H1 (cell line): ENCODE measurements around the gene ECEL1. TPM values are rescaled to one million over a fixed set of nuclear protein-coding genes. Genes with fewer than 3 reads are reported as not detected.

Experiments
- CTCF ChIA-PET: fragments of 300-600 bp; sonication (Branson Sonifier 250); formaldehyde crosslinking; loops from one replicate; lab custom pipeline; 2021; ENCODE audit not compliant: partially characterized antibody; lab: Charles Lee
- POLR2A ChIA-PET: fragments of 300-600 bp; sonication (Branson Sonifier 250); formaldehyde crosslinking; loops from one replicate; lab custom pipeline; 2021; ENCODE audit warnings: inconsistent platforms; ENCODE audit not compliant: partially characterized antibody; lab: Charles Lee
- DNase-seq, 2 experiments: peaks; one replicate each; pipeline versions ENCODE4 v3.0.0 to v3.0.0-alpha.2; 2010 to 2022; ENCODE audit warnings: low spot score in 2 of 2, low read depth in 1 of 2, mixed read lengths in 1 of 2
- FAIRE-seq: peaks from 2 replicates; lab custom pipeline; 2011; peaks lifted over from hg19 to GRCh38; lab: Jason Lieb, UNC
- H2AFZ ChIP-seq: 2 replicates; pipeline ENCODE4 v1.8.1; 2012; ENCODE audit warnings: low read length, inconsistent platforms
- H2AK5ac ChIP-seq: 2 replicates; pipeline ENCODE4 v1.6.1; 2013; ENCODE audit warnings: low read depth, low read length
- H2BK120ac ChIP-seq: replicated peaks from 2 replicates; pipeline ENCODE3; 2013; ENCODE audit warnings: low read depth, low read length, inconsistent platforms
- H2BK12ac ChIP-seq: 2 replicates; pipeline ENCODE4 v1.6.1; 2013; ENCODE audit warnings: low read depth, low read length
- H2BK15ac ChIP-seq: 2 replicates; pipeline ENCODE4 v1.6.1; 2013; ENCODE audit warnings: low read length
- H2BK20ac ChIP-seq: 2 replicates; pipeline ENCODE4 v1.6.1; 2013; ENCODE audit warnings: low read length
- H2BK5ac ChIP-seq: 2 replicates; pipeline ENCODE4 v1.6.1; 2013; ENCODE audit warnings: low read depth, low read length
- H3K14ac ChIP-seq: 2 replicates; pipeline ENCODE4 v1.6.1; 2013; ENCODE audit warnings: inconsistent platforms; ENCODE audit not compliant: insufficient read length
- H3K18ac ChIP-seq: 2 replicates; pipeline ENCODE4 v1.6.1; 2013; ENCODE audit warnings: low read length; ENCODE audit errors: extremely low read depth
- H3K23ac ChIP-seq: 2 replicates; pipeline ENCODE4 v1.6.1; 2013; ENCODE audit warnings: inconsistent platforms; ENCODE audit not compliant: insufficient read length
- H3K23me2 ChIP-seq: 2 replicates; pipeline ENCODE4 v1.6.1; 2013; ENCODE audit warnings: low read depth, low read length
- H3K27ac ChIP-seq: 2 replicates; pipeline ENCODE4 v1.6.1; 2011; ENCODE audit warnings: low read depth, low read length, inconsistent platforms
- H3K27me3 ChIP-seq, 4 experiments: replicated peaks in 1 of 4; 1 replicate in 1 of 4; 2 replicates in 3 of 4; pipeline versions ENCODE4 v1.6.1 to v1.8.1; 2011 to 2013; ENCODE audit warnings: low read length in 3 of 4, mild to moderate bottlenecking in 3 of 4, inconsistent platforms in 2 of 4, mixed read lengths in 2 of 4, moderate library complexity in 1 of 4; ENCODE audit not compliant: control insufficient read depth in 3 of 4, insufficient read depth in 3 of 4; ENCODE audit errors: extremely low read depth in 1 of 4
- H3K36me3 ChIP-seq, 4 experiments: 2 replicates each; pipeline versions ENCODE4 v1.6.1 to v1.8.1; 2011 to 2013; ENCODE audit warnings: mild to moderate bottlenecking in 4 of 4, low read length in 3 of 4, moderate library complexity in 2 of 4, control low read depth in 1 of 4, inconsistent platforms in 1 of 4; ENCODE audit not compliant: insufficient read depth in 4 of 4, control insufficient read depth in 2 of 4
- H3K4ac ChIP-seq: replicated peaks from 2 replicates; pipeline ENCODE3; 2013; ENCODE audit warnings: low read length, low read depth, mixed read lengths, inconsistent platforms; ENCODE audit not compliant: insufficient read length
- H3K4me1 ChIP-seq, 4 experiments: replicated peaks in 1 of 4; 1 replicate in 1 of 4; 2 replicates in 3 of 4; pipeline versions ENCODE4 v1.6.1 to v1.8.1; 2011 to 2013; ENCODE audit warnings: low read length in 3 of 4, inconsistent platforms in 2 of 4, mixed read lengths in 1 of 4; ENCODE audit not compliant: insufficient read depth in 4 of 4, control insufficient read depth in 3 of 4
- H3K4me2 ChIP-seq, 2 experiments: 2 replicates each; pipeline versions ENCODE4 v1.6.1 to v1.8.1; 2011 to 2013; ENCODE audit warnings: low read depth in 2 of 2, low read length in 2 of 2, control low read depth in 1 of 2, inconsistent platforms in 1 of 2, mild to moderate bottlenecking in 1 of 2; ENCODE audit not compliant: insufficient read depth in 1 of 2
- H3K4me3 ChIP-seq, 4 experiments: fragments of 200-600, 300-600 bp in 1 of 4; sonication (generic), shearing (Covaris generic), sonication (Bioruptor Twin) in 1 of 4; 2 replicates each; pipeline versions ENCODE4 v1.5.1 to v1.8.1; 2011 to 2016; ENCODE audit warnings: low read length in 4 of 4, low read depth in 3 of 4, control low read depth in 2 of 4, inconsistent platforms in 2 of 4, mild to moderate bottlenecking in 2 of 4, mixed read lengths in 1 of 4, moderate library complexity in 1 of 4; ENCODE audit not compliant: insufficient read depth in 2 of 4; ENCODE audit errors: extremely low read depth in 1 of 4
- H3K56ac ChIP-seq: replicated peaks from 2 replicates; pipeline ENCODE3; 2013; ENCODE audit warnings: low read depth, mild to moderate bottlenecking, mixed read lengths, low read length, inconsistent platforms; ENCODE audit not compliant: insufficient read length
- H3K79me1 ChIP-seq: 2 replicates; pipeline ENCODE4 v1.6.1; 2013; ENCODE audit warnings: low read depth, low read length, control low read depth
- H3K79me2 ChIP-seq, 2 experiments: 2 replicates each; pipeline versions ENCODE4 v1.6.1 to v1.8.1; 2012 to 2013; ENCODE audit warnings: low read length in 2 of 2, mild to moderate bottlenecking in 2 of 2, inconsistent platforms in 1 of 2; ENCODE audit not compliant: insufficient read depth in 2 of 2, control insufficient read depth in 1 of 2
- H3K9ac ChIP-seq, 4 experiments: replicated peaks in 1 of 4; 1 replicate in 1 of 4; 2 replicates in 3 of 4; pipeline versions ENCODE4 v1.6.1 to v1.8.1; 2011 to 2013; ENCODE audit warnings: low read depth in 3 of 4, low read length in 3 of 4, control low read depth in 2 of 4, mild to moderate bottlenecking in 2 of 4, moderate library complexity in 2 of 4, inconsistent platforms in 1 of 4; ENCODE audit errors: extremely low read depth in 1 of 4
- H3K9me3 ChIP-seq, 2 experiments: 2 replicates each; pipeline versions ENCODE4 v1.6.1 to v1.8.1; 2012 to 2013; ENCODE audit warnings: mild to moderate bottlenecking in 2 of 2, moderate library complexity in 2 of 2, control low read depth in 1 of 2, inconsistent platforms in 1 of 2, low read depth in 1 of 2, low read length in 1 of 2, mixed read lengths in 1 of 2; ENCODE audit not compliant: insufficient read depth in 2 of 2
- H4K20me1 ChIP-seq, 2 experiments: replicated peaks in 1 of 2; 2 replicates each; pipeline versions ENCODE3 to v1.8.1; 2011 to 2013; ENCODE audit warnings: inconsistent platforms in 2 of 2, low read length in 2 of 2, mild to moderate bottlenecking in 1 of 2; ENCODE audit not compliant: insufficient read depth in 2 of 2, control insufficient read depth in 1 of 2
- H4K5ac ChIP-seq: 2 replicates; pipeline ENCODE4 v1.6.1; 2013; ENCODE audit warnings: low read length, low read depth, mixed read lengths, inconsistent platforms; ENCODE audit not compliant: insufficient read length
- H4K8ac ChIP-seq: 2 replicates; pipeline ENCODE4 v1.8.0; 2013; ENCODE audit warnings: mild to moderate bottlenecking, moderate library complexity, low read length, inconsistent platforms; ENCODE audit not compliant: insufficient read depth; ENCODE audit errors: extremely low read depth
- H4K91ac ChIP-seq: replicated peaks from 2 replicates; pipeline ENCODE3; 2013; ENCODE audit warnings: low read length, mixed read lengths, inconsistent platforms; ENCODE audit not compliant: insufficient read length
- CHD2 ChIP-seq: IDR thresholded peaks from 2 replicates; pipeline ENCODE4 v1.6.1; 2012; ENCODE audit warnings: low read length, improper control_type of control experiment
- CTBP2 ChIP-seq: IDR thresholded peaks from 2 replicates; pipeline ENCODE4 v1.7.0; 2011; ENCODE audit warnings: borderline replicate concordance, mild to moderate bottlenecking, moderate library complexity, mixed read lengths, low read length; ENCODE audit not compliant: insufficient read depth, insufficient read length
- E2F6 ChIP-seq: IDR thresholded peaks from 2 replicates; pipeline ENCODE4 v1.6.1; 2012; ENCODE audit warnings: inconsistent platforms
- EGR1 ChIP-seq: IDR thresholded peaks from 2 replicates; pipeline ENCODE4 v1.6.1; 2011; ENCODE audit warnings: low read depth, low read length, borderline replicate concordance
- PHF8 ChIP-seq: fragments of 200-600 bp; sonication (generic); conservative IDR thresholded peaks from 2 replicates; pipeline ENCODE4 v1.7.1; 2012; ENCODE audit warnings: low read depth, mild to moderate bottlenecking, inconsistent platforms, low read length, moderate library complexity
- TEAD4 ChIP-seq: IDR thresholded peaks from 2 replicates; pipeline ENCODE4 v1.6.1; 2012; ENCODE audit warnings: low read depth, low read length, inconsistent platforms, mixed read lengths
- WGBS, 2 experiments: shearing (Covaris generic) in 1 of 2; methylation state at CpG; one replicate each; pipeline versions ENCODE4 v1.1.6 to v1.1.7; 2013 to 2015; ENCODE audit warnings: low lambda C conversion rate in 2 of 2, mixed read lengths in 2 of 2, inconsistent platforms in 1 of 2, low coverage in 1 of 2, missing lambda C conversion rate in 1 of 2; ENCODE audit not compliant: insufficient replicate concordance in 2 of 2, insufficient coverage in 1 of 2, insufficient read length in 1 of 2; ENCODE audit errors: extremely low coverage in 1 of 2, missing lambda C conversion rate in 1 of 2; 5-methylcytosine and 5-hydroxymethylcytosine counted together
- polyA plus RNA-seq, 7 experiments: library from polyadenylated mRNA; depleted of rRNA in 3 of 7; stranded (reverse) in 5 of 7; unstranded in 2 of 7; fragments of >200 nt in 5 of 7; fragments of 200-250 nt in 2 of 7; gene quantifications; 1 replicate in 5 of 7; 2 replicates in 1 of 7; 4 replicates in 1 of 7; pipeline versions ENCODE4 v1.2.1 to v1.2.3, GENCODE V29; 2011 to 2013; ENCODE audit warnings: missing spikeins in 2 of 7, mixed read lengths in 2 of 7
- total RNA-seq: library from RNA; stranded (reverse); fragmentation: NEBNext Ultra II Directional; extraction: Animal tissue kit (Norgen Biotek cat#: 25700); gene quantifications from 2 replicates; pipeline ENCODE4 v1.2.1, GENCODE V29; 2021

The ECEL1 gene
- total and polyA plus RNA-seq, 2 of the 8 experiments (the other 6 are each of a cell fraction or from before 2014, with no cell fraction given): 7.7 to 20.2 TPM

GRCh38 chr2:232523402-232523681, 35.7 kb upstream of the ECEL1 start:
- CTCF ChIA-PET: interaction anchor here (0.9 to 10.6 kb wide), 26 partner anchors 10 to 671 kb away, joined by 3 to 176 read pairs (median 10); partner anchors contain the start of genes ALPG and CHRNG
- no peak overlapping the region for H2AFZ ChIP-seq
- H3K4me1 ChIP-seq: peaks cover 0 to 22% (median 9%) of the 10 kb centered on the region in 4 experiments; a peak in 6 of 7 replicates
- H3K56ac ChIP-seq: no peak overlapping the region
- FAIRE-seq (no peak), DNase-seq (no peak)
- H3K14ac ChIP-seq: no peak overlapping the region
- no peak overlapping the region for H4K91ac ChIP-seq
- H2BK20ac ChIP-seq: no peak overlapping the region
- POLR2A ChIA-PET: interaction anchor here (0.7 to 1.7 kb wide), 7 partner anchors 15 to 79 kb away, joined by 3 to 5 read pairs (median 4); no protein-coding TSS in a partner anchor
- H3K23me2 ChIP-seq: peaks cover 10% of the 10 kb centered on the region; the same call in 1 of the 2 replicates
- H4K5ac ChIP-seq: no peak overlapping the region
- no peak overlapping the region for H3K9ac ChIP-seq
- H3K4ac ChIP-seq: no peak overlapping the region
- H2BK120ac ChIP-seq: no peak overlapping the region
- no peaks in the 10 kb centered on the region for H3K79me1 ChIP-seq
- H3K27ac ChIP-seq: no peak overlapping the region
- H3K79me2 ChIP-seq: no peaks in the 10 kb centered on the region
- H4K8ac ChIP-seq: no peak overlapping the region; the same call in 1 of the 2 replicates
- H2BK5ac ChIP-seq: no peak overlapping the region
- no peak overlapping the region for H3K23ac ChIP-seq
- H3K18ac ChIP-seq: no peak overlapping the region
- peaks cover 3 to 4% of the 10 kb centered on the region in 2 experiments for H4K20me1 ChIP-seq
- peak overlapping the region in 3 of 4 experiments; percentile 41 to 60 (median 52); a peak in 4 of 8 replicates for H3K4me3 ChIP-seq
- peak overlapping the region; percentile 54 to 84 for H3K4me2 ChIP-seq
- H2AK5ac ChIP-seq: no peak overlapping the region
- no peak overlapping the region for H2BK12ac ChIP-seq
- H3K9me3 ChIP-seq: no peaks in the 10 kb centered on the region
- H3K27me3 ChIP-seq: peaks cover 19 to 45% (median 37%) of the 10 kb centered on the region in 4 experiments
- no peak overlapping the region for H2BK15ac ChIP-seq
- no peaks in the 10 kb centered on the region for H3K36me3 ChIP-seq
- 32% methylated on average over 16 of the region's 16 CpGs; no CpG with 5 or more reads in 1 of the 2 experiments for WGBS, 2 experiments
- TF ChIP-seq CTBP2 (no peak), EGR1 (no peak), CHD2 (no peak), PHF8 (no peak), E2F6 (no peak), TEAD4 (no peak)
